HepG2 (cell line): ENCODE data around the gene C16orf95. TPM values are rescaled to one million over a fixed set of nuclear protein-coding genes. Genes with fewer than 3 reads are reported as not detected.
A peak's percentile ranks its signal among the peaks of the same experiment; 100 is the strongest.

Experiments
- EEA1 ChIP-seq: sonication (generic); formaldehyde crosslinking; IDR thresholded peaks from 2 replicates; pipeline ENCODE4 v1.5.1; 2020; ENCODE audit warnings: mild to moderate bottlenecking, missing genetic modification reagents, borderline replicate concordance
- EED ChIP-seq: sonication (generic); formaldehyde crosslinking; IDR thresholded peaks from 2 replicates; pipeline ENCODE4 v1.5.0; 2020; ENCODE audit warnings: mild to moderate bottlenecking, missing genetic modification reagents
- MTF2 ChIP-seq: sonication (generic); formaldehyde crosslinking; IDR thresholded peaks from 2 replicates; pipeline ENCODE4 v1.5.0; 2020; ENCODE audit warnings: missing genetic modification reagents, borderline replicate concordance
- NPAS2 ChIP-seq: sonication (generic); formaldehyde crosslinking; IDR thresholded peaks from 2 replicates; pipeline ENCODE4 v1.8.0; 2022; ENCODE audit warnings: mild to moderate bottlenecking, missing genetic modification reagents, borderline replicate concordance
- NR2C2 ChIP-seq: sonication (generic); formaldehyde crosslinking; IDR thresholded peaks from 2 replicates; pipeline ENCODE4 v1.4.0; 2020; ENCODE audit warnings: missing genetic modification reagents, mild to moderate bottlenecking, moderate library complexity, borderline replicate concordance
- PAWR ChIP-seq: sonication (generic); formaldehyde crosslinking; IDR thresholded peaks from 2 replicates; pipeline ENCODE4 v1.4.0; 2020; ENCODE audit warnings: missing genetic modification reagents, mild to moderate bottlenecking, borderline replicate concordance
- PRDM10 ChIP-seq: sonication (generic); formaldehyde crosslinking; IDR thresholded peaks from 2 replicates; pipeline ENCODE4 v1.4.0; 2020; ENCODE audit warnings: low read depth, missing genetic modification reagents
- SOX13 ChIP-seq, 3 experiments: fragments of 450-650 bp in 1 of 3; sonication (generic) in 1 of 3; formaldehyde crosslinking in 1 of 3; IDR thresholded peaks in 2 of 3; conservative IDR thresholded peaks in 1 of 3; 2 replicates each; pipeline versions ENCODE4 v1.5.0 to v1.6.1; 2016 to 2020; ENCODE audit warnings: antibody characterized with exemption in 1 of 3, mild to moderate bottlenecking in 1 of 3, missing compliant biosample characterization in 1 of 3, missing genetic modification reagents in 1 of 3, moderate library complexity in 1 of 3
- SRY ChIP-seq: sonication (generic); formaldehyde crosslinking; IDR thresholded peaks from 2 replicates; pipeline ENCODE4 v1.8.0; 2022; ENCODE audit warnings: mild to moderate bottlenecking, missing genetic modification reagents
- ZBTB2 ChIP-seq: sonication (generic); formaldehyde crosslinking; IDR thresholded peaks from 2 replicates; pipeline ENCODE4 v1.8.0; 2022; ENCODE audit warnings: low read depth, missing genetic modification reagents
- ZFYVE20 ChIP-seq: sonication (generic); formaldehyde crosslinking; IDR thresholded peaks from 2 replicates; pipeline ENCODE4 v1.8.0; 2023; ENCODE audit warnings: low read depth, mild to moderate bottlenecking, moderate library complexity, missing genetic modification reagents, borderline replicate concordance
- ZNF235 ChIP-seq: sonication (generic); formaldehyde crosslinking; IDR thresholded peaks from 2 replicates; pipeline ENCODE4 v1.8.1; 2023; ENCODE audit warnings: mild to moderate bottlenecking, missing genetic modification reagents, borderline replicate concordance
- ZNF367 ChIP-seq: sonication (generic); formaldehyde crosslinking; IDR thresholded peaks from 2 replicates; pipeline ENCODE4 v1.4.0; 2020; ENCODE audit warnings: missing genetic modification reagents, borderline replicate concordance
- ZNF850 ChIP-seq: sonication (generic); formaldehyde crosslinking; conservative IDR thresholded peaks from 2 replicates; pipeline ENCODE4 v1.9.0; 2021; ENCODE audit warnings: mild to moderate bottlenecking, missing genetic modification reagents
- ZSCAN12 ChIP-seq: sonication (generic); formaldehyde crosslinking; IDR thresholded peaks from 2 replicates; pipeline ENCODE4 v1.9.0; 2021; ENCODE audit warnings: mild to moderate bottlenecking, missing genetic modification reagents
- ZSCAN22 ChIP-seq: sonication (generic); formaldehyde crosslinking; IDR thresholded peaks from 2 replicates; pipeline ENCODE4 v1.4.0; 2020; ENCODE audit warnings: mild to moderate bottlenecking, missing genetic modification reagents
- polyA plus RNA-seq, 8 experiments: library from polyadenylated mRNA; depleted of rRNA in 3 of 8; stranded (reverse) in 7 of 8; unstranded in 1 of 8; fragments of >200 nt; fragmentation: Illumina TruSeq in 4 of 8; extraction: Trizol in 4 of 8; gene quantifications; 2 replicates each; pipeline versions ENCODE4 v1.2.1 to v1.2.3, GENCODE V29; 2011 to 2016; ENCODE audit warnings: low read depth in 4 of 8, missing spikeins in 1 of 8, mixed read lengths in 1 of 8; ENCODE audit not compliant: insufficient read depth in 1 of 8
- total RNA-seq, 5 experiments: library from RNA; depleted of rRNA; stranded (reverse); fragments of >200 nt; fragmentation: Illumina TruSeq; extraction: Trizol; gene quantifications; 2 replicates each; pipeline ENCODE4 v1.2.3, GENCODE V29; 2016; ENCODE audit warnings: low read depth in 1 of 5
- TF ChIP-seq, protein P1 (sequence below): sonication (generic); formaldehyde crosslinking; IDR thresholded peaks from 2 replicates; pipeline ENCODE4 v1.8.0; 2022; ENCODE audit warnings: mild to moderate bottlenecking, missing genetic modification reagents; ENCODE audit not compliant: insufficient replicate concordance
- TF ChIP-seq, protein P2 (sequence below): IDR thresholded peaks from 2 replicates; pipeline ENCODE4 v1.6.1; 2016; ENCODE audit warnings: low read depth

C16orf95 gene
- total and polyA plus RNA-seq, 2 of the 13 experiments (the other 11 are each of a cell fraction or from before 2014, with no cell fraction given) = 2.8 to 8.6 TPM

- TF ChIP-seq, protein P1, sequence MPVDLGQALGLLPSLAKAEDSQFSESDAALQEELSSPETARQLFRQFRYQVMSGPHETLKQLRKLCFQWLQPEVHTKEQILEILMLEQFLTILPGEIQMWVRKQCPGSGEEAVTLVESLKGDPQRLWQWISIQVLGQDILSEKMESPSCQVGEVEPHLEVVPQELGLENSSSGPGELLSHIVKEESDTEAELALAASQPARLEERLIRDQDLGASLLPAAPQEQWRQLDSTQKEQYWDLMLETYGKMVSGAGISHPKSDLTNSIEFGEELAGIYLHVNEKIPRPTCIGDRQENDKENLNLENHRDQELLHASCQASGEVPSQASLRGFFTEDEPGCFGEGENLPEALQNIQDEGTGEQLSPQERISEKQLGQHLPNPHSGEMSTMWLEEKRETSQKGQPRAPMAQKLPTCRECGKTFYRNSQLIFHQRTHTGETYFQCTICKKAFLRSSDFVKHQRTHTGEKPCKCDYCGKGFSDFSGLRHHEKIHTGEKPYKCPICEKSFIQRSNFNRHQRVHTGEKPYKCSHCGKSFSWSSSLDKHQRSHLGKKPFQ (CRISPR knock-in tag) = peak; percentile 24
- peak; percentile 34; the same call in 1 of the 2 replicates for TF ChIP-seq EEA1 (CRISPR knock-in tag)
- TF ChIP-seq EED = no peak
- TF ChIP-seq, protein P2, sequence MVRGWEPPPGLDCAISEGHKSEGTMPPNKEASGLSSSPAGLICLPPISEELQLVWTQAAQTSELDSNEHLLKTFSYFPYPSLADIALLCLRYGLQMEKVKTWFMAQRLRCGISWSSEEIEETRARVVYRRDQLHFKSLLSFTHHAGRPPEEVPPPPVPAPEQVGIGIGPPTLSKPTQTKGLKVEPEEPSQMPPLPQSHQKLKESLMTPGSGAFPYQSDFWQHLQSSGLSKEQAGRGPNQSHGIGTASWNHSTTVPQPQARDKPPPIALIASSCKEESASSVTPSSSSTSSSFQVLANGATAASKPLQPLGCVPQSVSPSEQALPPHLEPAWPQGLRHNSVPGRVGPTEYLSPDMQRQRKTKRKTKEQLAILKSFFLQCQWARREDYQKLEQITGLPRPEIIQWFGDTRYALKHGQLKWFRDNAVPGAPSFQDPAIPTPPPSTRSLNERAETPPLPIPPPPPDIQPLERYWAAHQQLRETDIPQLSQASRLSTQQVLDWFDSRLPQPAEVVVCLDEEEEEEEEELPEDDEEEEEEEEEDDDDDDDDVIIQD (CRISPR knock-in tag) = peak; percentile 56; the same call in 1 of the 2 replicates
- TF ChIP-seq ZFYVE20 (CRISPR knock-in tag) = no peak
- TF ChIP-seq NR2C2 (CRISPR knock-in tag) = peak; percentile 98
- TF ChIP-seq SOX13 (IDR thresholded peaks at IDR 0.05) = 0 out of 2 replicates have a peak, but pooled peaks have one; percentile 10
- no peak; a peak in 1 of 4 replicates for TF ChIP-seq SOX13 (CRISPR knock-in tag; conservative IDR thresholded peaks at IDR 0.05 in 1 of 2, IDR thresholded peaks at IDR 0.05 in 1 of 2)
- no peak for TF ChIP-seq ZBTB2
- peak; percentile 92; the same call in 1 of the 2 replicates for TF ChIP-seq ZNF850 (CRISPR knock-in tag)
- TF ChIP-seq MTF2 (CRISPR knock-in tag) = no peak
- no peak for TF ChIP-seq PRDM10 (CRISPR knock-in tag)
- peak; percentile 92 for TF ChIP-seq SRY (CRISPR knock-in tag)
- TF ChIP-seq NPAS2 (CRISPR knock-in tag) = no peak
- no peak for TF ChIP-seq ZSCAN12
- no peak for TF ChIP-seq ZNF367 (CRISPR knock-in tag)
- 0 out of 2 replicates have a peak, but pooled peaks have one; percentile 71 for TF ChIP-seq PAWR (CRISPR knock-in tag)
- peak; percentile 32; the same call in 1 of the 2 replicates for TF ChIP-seq ZNF235 (CRISPR knock-in tag)
- no peak for TF ChIP-seq ZSCAN22
Observed at GRCh38 chr16:87316923-87317749, at the start of gene C16orf95 (continued).
